ENCODE results near the gene PRR13. TPM values are rescaled to one million over a fixed set of nuclear protein-coding genes. Genes with fewer than 3 reads are reported as not detected.
A peak's percentile ranks its signal among the peaks of the same experiment; 100 is the strongest.

Gene PRR13
- total and polyA plus RNA-seq, 2 of the 8 experiments (the other 6 are each of a cell fraction or from before 2014, with no cell fraction given): 82.9 to 185 TPM

DNA sequence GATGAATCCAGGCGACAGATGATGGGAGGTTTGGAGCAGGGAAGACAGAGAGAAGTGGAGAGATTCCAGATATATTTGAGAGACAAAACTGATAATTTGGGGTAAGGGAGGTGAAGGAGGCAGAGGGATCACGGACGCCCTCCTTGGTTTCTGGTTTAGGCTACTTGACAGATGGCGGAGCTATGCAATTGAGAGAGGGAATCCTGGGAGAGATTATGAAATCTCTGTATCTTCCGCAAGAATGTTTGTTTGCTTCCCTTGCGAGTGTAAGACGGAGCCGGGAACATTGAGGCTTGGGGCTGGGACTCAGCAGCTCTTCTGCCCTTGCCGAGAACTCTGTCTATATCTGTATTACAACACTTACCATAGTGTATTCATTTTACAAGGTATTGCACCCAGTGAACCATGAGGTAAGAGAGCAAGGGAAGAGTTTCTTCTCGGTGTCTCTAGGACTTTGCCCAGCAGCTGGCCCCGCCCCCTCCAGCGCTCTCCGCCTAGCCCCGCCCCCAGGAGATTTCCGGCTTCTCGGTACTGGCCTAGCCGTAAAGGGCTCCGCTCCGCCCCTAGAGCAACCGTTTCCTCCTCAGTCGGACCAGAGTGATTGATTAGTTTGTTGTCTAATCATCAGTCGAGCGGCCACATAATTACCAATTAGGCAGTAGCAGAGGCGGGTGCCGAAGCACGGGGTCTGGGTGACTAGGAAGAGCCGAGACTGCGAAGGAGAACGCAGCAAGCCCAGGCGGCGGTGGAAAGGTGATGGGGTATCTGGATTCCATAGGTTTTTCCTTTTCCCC is at the start of gene PRR13 (continued):
- TF ChIP-seq CREB1 (IDR thresholded peaks at IDR 0.05) (peak; percentile 41; the same call in 1 of the 2 replicates), PHF8 (conservative IDR thresholded peaks at IDR 0.05; ENCODE audit: low read depth, low read length) (peak; percentile 68; the same call in 1 of the 2 replicates), POLR2AphosphoS5 (IDR thresholded peaks at IDR 0.05; ENCODE audit: low read depth, low read length) (peak; percentile 81), SP2 (IDR thresholded peaks at IDR 0.05; ENCODE audit: low read length) (peak; percentile 54), YY1 (IDR thresholded peaks at IDR 0.05; ENCODE audit: low read depth, low read length) (no peak; the same call in none of the 2 replicates)
